Inferior parietal cortex (tissue), 1 donor: ENCODE measurements around the gene ATP10A.

Experiments used
- DNase-seq: peaks from one replicate; pipeline ENCODE4 v3.0.0-alpha.2; 2016; ENCODE audit errors: extremely low spot score

ATP10A gene

DNA sequence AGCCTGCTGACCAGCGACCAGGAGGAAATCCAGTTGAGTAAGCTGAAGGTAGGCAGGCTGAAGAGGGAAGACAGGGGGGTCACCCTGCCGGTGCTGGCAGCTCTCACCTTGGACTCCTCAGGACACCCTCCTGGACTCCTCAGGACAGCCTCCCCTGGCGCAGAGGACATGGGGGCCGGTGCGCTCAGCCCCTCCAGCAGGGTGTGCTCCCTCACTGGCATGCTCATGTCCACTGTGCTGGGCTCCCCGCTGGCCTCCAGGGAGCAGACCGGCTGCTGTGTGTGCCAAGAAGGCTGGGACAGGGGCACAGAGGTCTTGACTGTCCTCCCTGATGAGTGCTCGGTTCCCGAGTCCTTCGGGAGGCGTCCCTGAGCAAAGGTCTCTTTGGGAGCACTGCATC is 183.6 kb downstream of the ATP10A start:
- no peak for DNase-seq

DNA sequence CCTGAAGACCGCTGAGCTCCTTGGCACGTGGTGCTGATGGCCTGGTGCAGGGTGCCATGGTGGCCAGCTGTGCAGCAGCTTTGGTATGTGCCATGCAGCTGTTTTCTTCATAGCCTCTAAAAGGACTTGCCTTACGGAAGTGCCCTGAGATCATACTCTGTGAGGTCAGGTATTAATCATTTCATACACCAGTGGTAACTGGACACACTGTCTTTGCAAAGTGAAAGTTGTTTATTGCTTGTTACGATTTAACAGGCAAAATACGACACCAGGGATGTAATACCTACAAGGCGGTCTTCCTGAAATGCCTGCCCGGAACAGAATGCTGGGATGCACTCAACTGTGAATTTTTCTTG is 184.6 kb downstream of the ATP10A start:
- DNase-seq = no peak

DNA sequence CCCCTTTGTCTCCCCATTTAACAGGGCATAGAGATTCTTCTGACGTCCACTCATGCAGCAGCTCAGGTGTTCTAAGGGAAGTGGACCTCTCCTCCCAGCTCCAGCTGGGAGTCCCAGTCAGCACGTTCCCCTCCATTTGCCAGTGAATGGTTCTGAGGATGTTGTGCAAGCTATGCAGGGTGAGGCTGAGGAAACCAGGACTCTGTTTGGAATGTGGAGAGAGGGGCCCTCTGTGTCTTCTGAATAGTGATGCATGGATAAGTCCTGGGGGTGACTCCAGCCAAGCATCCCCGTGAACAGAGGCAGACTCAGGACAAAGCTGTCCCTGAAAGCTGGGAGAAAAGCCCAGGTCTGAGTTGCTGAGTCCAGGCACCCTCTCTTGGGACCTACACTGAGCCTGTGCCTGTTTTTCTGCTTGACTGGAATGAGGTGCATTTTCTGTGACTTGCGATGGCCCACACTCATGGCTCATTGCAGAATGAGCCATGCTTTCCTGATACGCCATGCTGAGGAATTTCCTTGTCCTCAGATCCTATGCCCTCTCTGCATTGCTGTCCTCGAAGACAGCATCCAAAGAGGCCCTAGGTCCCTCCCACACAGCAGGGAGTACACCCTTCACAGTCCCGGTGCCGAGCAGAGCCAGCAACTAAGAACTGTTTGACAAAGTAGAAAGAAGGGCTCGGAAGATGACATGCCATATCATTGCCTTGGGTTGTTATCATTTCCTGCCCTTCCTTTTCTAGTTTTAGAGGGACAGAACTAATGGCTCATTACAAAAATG is 185.2 kb downstream of the ATP10A start:
- DNase-seq = no peak

DNA sequence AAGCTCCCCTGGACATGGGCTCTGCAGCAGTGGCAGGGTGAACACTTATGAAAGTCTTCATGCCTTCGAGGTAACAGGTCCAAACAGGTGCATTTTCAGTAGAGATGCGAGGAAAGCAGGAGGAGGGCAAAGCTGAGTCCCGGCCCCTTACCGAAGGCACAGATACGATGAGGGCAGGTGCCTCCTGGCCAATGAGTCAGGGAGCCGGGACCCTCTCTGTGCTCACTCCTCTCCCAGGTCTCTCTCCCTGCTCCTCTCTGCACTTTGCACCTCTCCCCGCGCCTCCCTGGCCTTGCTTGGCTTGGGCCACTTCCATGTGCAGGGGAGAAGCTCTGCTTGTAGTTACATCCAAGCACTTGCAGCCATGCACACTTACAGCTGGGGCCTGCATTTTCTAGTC is 187.1 kb downstream of the ATP10A start:
- DNase-seq = no peak

DNA sequence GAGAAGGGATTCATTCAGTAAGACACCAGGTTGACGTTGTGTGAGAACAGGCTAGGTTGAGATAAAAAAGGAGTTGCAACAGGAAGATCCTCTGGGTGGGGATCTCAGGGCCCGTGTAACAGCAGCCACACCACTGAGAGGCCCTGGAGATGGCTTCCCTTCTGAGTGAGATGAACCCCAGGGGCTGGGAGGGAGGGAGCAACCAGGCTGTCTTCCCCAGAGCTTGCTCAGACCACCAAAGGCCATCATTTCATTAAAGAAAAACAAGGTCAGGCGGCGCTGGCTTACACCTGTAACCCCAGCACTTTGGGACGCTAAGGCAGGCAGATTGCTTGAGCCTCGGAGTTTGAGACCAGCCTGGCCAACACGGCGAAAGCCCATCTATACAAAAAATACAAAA is 187.7 kb downstream of the ATP10A start:
- DNase-seq = no peak

DNA sequence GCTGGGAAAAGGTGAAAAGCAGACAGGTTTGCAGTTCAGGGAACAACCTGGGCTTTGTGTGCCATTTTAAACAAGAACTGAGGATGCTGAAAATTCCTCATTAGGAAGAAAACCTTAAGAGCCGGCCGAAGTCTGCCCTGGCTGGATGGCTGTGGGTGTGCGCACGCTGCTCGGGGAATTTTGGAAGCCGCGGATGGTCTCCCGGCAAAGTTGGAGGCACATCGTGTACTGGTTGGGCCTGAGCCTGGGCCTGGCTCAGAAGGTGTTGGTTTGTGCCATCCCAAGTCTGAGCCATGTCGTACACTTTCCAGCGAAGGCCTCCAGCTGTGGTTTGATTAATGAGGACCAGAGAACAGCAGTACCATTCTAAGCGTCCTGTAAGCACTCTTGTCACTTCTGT is 188.2 kb downstream of the ATP10A start:
- no peak for DNase-seq

DNA sequence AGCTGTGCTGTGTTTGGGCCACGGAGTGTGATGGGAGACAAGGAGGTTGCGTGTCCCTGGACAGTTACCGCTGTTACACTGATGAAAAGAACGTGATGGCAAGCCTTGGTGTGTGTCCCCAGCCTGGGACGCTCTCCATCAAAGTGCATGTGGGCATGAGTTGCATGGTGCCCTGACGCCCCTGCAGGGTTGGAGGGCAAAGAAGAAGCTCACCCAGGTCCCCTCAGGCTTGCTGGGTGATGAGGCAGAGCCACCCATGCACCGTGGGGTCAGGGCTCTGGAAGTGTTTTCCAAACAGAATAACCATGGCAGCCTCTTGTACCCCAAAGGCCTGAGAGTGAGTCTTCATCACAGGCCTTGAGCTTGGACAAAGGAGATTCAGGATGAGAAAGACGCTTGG is 189.2 kb downstream of the ATP10A start:
- no peak for DNase-seq

DNA sequence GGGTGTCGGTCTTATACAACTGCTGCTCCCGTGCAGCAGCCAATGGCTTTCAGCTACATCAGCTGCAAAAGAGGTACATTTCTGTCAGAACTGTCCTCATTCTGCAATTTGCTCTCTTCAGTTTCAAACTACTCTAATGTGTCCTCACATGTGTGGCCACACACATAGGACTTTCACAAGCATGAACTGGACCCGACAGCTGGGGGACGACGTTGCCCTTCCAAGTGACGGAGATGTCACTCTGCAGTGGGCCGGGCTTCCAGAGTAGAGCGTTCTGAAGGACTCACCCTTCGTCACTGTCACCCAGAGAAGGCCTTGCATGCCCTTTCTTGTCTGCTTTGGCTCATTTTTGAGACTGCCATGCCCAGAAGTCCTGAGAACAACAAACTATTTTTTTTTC is 189.8 kb downstream of the ATP10A start:
- no peak for DNase-seq

DNA sequence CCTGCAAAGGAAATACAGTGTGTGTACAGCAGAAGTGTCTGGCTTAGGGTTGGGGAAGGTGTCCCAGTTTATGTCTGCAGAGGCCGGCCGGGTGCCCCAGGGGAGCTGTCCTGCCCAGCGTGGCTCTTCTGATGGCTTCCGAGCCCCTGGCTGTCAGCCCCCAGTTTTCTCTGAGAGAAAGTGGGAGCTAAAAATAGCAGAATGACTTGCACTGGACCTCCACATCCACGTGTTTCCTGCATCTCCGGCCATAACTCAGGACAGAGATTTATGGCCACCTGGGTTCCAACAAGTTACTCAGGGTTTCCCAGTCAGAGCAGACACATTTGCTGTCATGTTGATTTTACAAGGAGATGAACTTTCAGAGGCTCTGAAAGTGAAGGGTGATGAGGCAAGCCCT is 192.0 kb downstream of the ATP10A start:
- DNase-seq = no peak

DNA sequence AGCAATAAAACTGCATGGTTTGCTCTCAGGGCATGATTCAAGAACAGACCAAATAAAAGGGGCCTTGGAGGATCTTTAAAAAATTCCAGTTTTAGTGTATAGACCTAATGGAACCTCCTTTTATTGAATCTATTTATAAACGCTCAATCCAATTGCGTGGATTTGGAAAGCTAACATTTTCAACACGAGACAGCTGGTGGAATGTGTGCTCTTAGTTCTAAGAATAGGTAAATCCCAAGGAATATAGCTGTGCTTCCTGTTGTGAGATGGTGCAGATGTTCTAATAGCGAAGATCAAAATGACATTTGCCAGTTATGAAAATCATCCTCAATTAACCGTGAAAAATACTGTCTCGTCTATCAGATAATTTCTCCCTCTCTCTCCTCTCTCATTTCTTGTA is 192.5 kb downstream of the ATP10A start:
- no peak for DNase-seq

DNA sequence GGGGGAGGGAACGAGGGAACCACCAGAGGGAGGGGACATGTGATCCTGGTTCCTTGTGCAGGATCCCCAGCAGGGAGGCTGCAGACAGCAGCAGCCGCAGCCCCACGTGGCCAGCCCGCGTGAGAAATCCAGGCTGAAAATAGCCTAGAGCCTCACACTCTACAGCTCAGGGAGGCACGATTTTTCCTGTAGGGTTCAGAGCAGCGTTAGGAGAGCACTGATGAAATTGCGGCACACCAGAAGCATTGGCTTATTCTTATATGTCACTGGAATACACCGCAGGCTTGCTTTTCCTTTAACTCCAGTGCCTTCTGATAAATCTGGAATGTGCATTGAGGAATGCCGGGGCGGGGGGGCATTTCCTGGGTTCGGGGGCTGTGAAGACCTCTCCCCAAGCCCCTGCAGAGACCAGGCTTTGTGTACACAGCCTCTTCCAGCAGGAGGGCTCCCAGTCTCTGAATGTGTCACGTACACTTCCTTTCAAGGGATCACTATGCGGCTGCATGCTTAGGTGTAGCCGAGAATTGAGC is 193.0 kb downstream of the ATP10A start:
- DNase-seq = peak; percentile 75

DNA sequence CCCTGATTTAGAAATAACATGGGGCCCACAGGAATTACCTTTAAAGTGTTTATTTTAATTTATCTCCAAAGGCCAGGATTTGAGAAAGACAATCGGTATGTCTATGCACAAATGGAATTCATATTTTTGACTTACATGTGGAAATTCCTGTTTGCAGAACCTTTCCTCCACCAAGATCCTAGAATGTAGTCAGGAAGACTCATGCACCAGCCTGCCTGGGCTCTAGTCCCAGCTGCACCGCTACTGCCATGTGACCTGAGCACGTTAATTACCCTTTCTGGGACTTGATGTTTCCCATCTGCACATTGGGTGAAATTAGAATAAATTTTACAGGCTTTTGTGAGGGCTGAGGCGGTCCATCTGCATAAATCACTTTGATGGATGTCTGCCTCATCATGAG is 194.2 kb downstream of the ATP10A start:
- no peak for DNase-seq

DNA sequence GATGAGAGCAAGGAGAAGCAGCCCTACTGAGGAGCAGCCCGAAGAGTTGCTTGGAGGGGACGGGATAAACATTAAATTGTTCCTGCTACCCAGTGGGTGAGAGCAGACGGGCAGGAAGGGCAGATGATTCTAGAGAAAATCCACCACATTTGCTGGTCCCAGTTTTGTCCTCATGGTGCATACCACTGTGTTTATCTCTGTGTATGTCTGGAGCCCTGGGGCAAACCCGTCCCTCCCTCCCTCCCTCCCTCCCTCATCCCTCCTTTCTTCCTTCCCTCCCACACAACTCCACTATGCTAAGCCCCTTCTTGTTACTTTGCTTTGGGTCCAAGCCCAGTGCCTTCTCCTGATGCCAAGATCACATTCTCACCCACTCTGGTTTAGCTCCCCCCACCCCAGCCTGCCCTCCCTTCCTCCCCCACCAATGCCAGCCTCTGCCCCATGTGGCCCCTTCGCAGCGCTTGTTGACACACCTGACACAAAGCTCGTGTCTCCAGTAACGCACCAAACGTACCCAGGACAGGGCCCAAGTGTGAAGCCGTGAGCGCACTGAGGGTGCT is 194.8 kb downstream of the ATP10A start:
- no peak for DNase-seq

DNA sequence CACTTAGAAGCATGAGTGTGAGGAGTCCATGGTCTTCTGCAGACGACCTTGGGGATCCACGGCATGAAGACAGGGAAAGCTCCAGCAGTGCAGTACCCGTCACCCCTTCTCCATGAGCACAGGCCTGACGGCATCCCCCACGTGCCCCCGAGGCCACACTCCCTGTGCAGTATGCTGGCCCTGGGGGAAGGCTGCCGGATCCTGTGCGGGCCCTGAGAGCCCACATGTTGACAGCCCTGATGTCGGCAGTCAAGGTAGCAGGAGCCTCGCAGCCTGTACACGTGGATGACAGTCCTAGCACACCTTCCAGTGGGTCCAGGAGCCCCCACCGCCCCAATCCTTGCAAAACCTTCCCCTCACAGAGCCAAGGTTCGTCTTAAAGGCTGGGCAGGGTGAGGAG is 195.3 kb downstream of the ATP10A start:
- DNase-seq = no peak

DNA sequence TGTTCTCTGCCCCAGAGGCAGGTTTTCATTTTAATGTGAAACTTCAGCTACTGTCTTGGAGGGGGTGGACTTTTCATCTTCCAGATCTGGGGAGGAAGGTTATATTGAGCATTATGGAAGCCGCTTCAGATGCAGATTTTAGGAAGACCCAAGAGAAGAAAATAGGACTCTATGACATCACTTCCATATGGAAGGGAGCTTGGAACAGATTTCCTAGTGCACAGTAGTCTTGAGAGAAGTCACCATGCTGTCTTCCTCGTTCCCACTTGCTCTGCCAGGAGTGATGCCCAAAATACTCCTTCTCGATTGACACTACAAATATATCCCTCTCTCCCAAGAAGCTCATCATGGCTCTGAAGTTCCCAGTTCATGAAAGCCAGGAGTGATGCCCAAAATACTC is 197.2 kb downstream of the ATP10A start:
- peak; percentile 44 for DNase-seq

DNA sequence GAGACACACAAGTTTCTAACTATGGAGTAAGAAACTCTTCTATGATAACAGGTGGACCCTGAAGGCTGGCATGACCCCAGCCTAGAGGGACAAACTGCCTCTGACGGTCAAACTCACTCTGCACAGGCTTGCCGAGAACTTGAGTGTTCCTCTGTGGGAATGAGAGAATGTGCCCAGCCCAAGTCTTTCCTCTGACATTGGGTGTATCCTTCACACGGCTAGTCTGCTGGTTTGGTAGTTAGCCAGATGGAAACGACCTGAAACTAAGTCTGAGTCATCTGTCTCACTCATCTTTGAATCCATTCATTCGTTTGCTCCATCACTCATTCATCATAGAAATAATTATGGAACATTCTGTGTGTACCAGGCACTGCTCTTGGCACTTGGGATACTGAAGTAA is 198.4 kb downstream of the ATP10A start:
- DNase-seq = no peak

DNA sequence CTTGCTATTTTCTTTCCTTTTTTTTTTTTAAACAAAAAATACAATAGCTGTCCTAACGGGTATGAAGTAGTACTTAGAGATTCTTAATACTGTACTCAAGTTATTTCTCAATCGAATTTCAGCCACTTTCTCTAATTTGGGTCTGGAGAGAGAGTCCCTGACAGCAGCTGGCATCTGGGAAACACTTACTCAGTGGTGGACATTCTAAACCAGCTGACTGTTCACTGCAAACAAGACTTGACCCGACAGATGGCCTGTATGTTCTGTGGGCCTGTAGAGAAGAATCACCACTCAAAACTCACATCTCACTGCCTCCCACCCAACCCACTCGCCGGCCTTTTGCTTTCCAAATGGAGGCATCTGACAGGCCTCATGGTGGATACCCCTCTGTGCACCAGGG is 199.6 kb downstream of the ATP10A start:
- no peak for DNase-seq

DNA sequence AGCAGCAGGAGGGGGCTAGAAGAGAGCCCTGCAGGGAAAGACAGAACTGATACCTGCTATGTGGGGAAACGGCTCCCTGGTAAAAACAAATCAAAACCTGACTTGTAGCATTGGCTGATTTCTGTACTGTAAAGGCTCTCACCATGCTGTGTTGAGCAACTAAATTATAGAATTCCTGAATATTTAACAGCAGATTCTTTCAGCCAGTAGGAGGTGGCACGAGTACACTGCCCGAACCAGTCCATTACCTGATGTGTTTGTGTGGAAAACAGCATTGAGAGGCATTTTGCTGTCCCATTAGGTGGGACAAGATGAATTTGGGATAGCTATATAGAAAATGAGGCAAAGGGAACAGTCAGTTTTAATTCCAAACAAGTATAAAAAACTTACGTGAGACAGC is 201.2 kb downstream of the ATP10A start:
- DNase-seq = no peak

DNA sequence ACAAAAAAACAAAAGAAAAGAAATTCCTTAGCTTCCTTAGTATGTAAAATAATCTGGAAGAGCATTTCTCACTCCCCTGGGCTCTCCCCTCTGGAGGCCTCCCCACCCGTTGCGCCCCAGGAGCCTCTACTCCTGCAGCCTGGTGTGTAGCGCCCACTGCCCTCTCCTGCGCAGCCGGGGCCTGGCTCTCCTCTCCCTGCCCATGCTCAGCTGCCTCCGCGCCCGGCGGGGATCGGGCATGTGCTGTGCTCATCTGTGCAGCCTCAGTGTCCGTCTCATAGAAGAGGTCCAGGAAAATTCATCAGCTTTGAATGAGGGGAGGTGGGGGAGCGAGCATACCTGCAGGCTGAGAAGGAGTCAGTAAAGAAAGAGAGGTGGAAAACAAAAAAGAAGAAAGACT is 203.9 kb downstream of the ATP10A start:
- no peak for DNase-seq

DNA sequence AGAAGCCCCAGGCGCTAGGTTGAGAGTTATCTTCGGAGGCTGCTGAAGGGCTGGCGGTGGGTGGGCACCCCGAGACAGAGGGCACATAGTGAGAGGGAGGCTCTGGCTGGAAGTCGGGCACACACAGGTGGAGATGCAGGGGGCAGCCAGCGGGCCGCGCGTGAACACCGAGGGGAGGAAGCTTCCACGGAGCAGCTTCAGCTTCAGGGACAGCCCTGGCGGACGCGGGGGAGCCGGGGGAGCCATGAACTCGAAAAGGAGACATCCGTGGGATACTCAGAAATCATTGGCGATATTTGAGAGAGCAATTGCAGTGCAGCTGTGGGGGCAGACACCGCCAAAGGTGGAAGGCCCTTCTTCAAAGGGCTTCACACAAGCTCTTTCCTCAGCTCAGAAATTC is 204.6 kb downstream of the ATP10A start:
- no peak for DNase-seq

DNA sequence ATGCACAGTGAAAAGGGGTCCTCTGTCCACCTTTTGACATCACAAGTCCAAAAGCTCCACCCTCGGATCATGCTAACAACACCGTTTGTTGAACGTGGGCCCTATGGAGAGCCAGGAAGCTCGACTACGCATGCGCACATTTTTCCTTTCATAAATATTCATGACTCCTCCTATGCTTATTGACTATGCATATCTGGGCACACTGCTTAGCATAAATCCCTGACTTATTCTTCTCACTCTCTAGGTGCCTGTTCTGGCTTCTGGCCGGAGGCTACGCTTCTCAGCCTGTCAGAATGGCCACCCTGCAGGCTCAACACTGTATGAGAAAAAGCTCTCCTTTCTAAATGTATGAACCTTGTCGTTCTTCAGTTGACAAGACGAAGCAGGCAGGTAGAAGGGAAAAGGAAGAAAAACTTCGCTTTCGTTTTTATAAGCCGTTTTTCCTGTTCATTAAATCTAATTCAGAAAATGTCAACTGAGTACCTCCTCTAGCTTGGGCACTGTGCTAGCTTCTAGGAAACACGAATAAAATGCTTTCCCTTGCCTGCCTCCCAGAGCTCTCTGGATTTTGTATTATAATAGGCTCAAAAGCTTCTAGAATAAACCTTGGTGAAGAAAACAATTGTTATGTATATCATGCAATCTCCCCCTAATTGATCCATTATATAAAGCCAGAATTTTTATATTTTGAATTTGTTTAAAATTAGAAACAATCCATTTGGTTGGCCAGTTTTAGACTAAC is 207.7 kb downstream of the ATP10A start:
- peak; percentile 27 for DNase-seq

DNA sequence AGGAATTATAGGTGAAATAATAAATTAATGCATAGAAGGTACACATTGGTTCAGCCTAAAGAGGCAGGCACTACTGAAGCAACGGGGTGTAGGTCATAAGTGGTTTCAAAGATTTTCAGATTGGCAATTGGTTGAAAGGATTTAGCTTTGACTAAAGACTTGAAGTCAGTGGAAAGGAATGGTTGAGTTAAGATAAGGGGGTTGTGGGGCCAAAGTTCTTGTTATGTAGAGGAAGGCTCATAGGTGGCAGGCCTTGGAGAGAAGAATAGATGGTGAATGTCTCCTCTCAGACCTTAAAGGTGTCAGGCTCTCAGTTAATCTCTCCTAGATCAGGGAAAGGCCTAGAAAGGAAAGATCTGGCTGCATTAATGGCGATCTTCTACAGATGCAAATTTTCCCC is 209.8 kb downstream of the ATP10A start:
- no peak for DNase-seq

DNA sequence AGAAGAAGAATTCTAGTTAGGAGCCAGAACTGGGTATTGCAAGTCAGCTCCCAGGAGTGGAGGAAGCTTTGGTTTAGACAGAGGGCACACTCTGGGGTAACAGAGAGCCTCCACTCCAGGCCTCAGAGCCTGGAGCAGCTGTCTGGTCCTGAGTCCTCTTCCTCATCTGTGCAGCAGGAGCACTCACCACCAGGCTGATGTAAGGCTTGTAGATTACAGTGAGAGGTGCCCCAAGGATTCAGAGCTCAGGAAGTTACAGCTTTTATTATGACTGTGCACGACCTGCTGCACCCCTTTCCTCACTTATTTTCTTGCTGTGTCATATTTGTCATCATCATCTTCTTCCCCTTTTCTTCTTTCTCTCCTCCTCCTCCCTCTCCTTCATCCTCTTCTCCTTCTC is 210.4 kb downstream of the ATP10A start:
- DNase-seq = no peak
